B cell (primary cell): ENCODE data around the gene SMIM35. TPM values are rescaled to one million over a fixed set of nuclear protein-coding genes. Genes with fewer than 3 reads are reported as not detected.

Source experiments
- ATAC-seq: fragments of 200-7000 bp; cut with Tn5 transposase; one replicate; pipeline ENCODE4 v1.10.0; 2021; ENCODE audit warnings: low read depth, mild to moderate bottlenecking, moderate number of reproducible peaks, moderate library complexity
- CTCF ChIA-PET: fragments of 350-600 bp; sonication (Branson Sonifier 250); formaldehyde crosslinking; loops from one replicate; lab custom pipeline; 2021; ENCODE audit warnings: antibody characterized with exemption, inconsistent platforms; lab: Charles Lee
- POLR2A ChIA-PET: fragments of 350-600 bp; sonication (Branson Sonifier 250); formaldehyde crosslinking; loops from one replicate; lab custom pipeline; 2021; ENCODE audit warnings: antibody characterized with exemption; lab: Charles Lee
- DNase-seq: peaks from one replicate; pipeline ENCODE4 v3.0.0; 2013
- H2AFZ ChIP-seq: 2 replicates; pipeline ENCODE4 v1.6.1; 2012; ENCODE audit warnings: mild to moderate bottlenecking, low read depth, low read length; ENCODE audit not compliant: insufficient read depth, poor library complexity, severe bottlenecking
- H3K27ac ChIP-seq, 2 donors: 1 replicate in 1 of 2; 2 replicates in 1 of 2; pipeline ENCODE4 v1.5.1; 2012 to 2013; ENCODE audit warnings: low read length in 2 of 2, mild to moderate bottlenecking in 2 of 2, moderate library complexity in 1 of 2
- H3K27me3 ChIP-seq, 4 experiments: fragments of 200-600 bp in 1 of 4; sonication (generic) in 1 of 4; replicated peaks in 1 of 4; 1 replicate in 2 of 4; 2 replicates in 2 of 4; pipeline versions ENCODE4 v1.6.1 to v1.7.0; 2013 to 2016; ENCODE audit warnings: low read length in 3 of 4, mild to moderate bottlenecking in 2 of 4, mixed read lengths in 1 of 4, moderate library complexity in 1 of 4; ENCODE audit not compliant: insufficient read depth in 4 of 4, control insufficient read depth in 3 of 4; ENCODE audit errors: control extremely low read depth in 1 of 4
- H3K36me3 ChIP-seq, 2 experiments: replicated peaks in 1 of 2; 1 replicate in 1 of 2; 2 replicates in 1 of 2; pipeline versions ENCODE4 v1.6.1 to v1.7.1; 2013; ENCODE audit warnings: low read length in 1 of 2; ENCODE audit not compliant: insufficient read depth in 2 of 2, control insufficient read depth in 1 of 2; ENCODE audit errors: control extremely low read depth in 1 of 2, extremely low read depth in 1 of 2
- H3K4me1 ChIP-seq, 2 donors: fragments of 200-600 bp in 1 of 2; sonication (generic) in 1 of 2; 1 replicate in 1 of 2; 2 replicates in 1 of 2; pipeline versions ENCODE4 v1.5.1 to v1.6.1; 2013 to 2017; ENCODE audit warnings: low read length in 2 of 2; ENCODE audit not compliant: control insufficient read depth in 2 of 2, insufficient read depth in 2 of 2
- H3K4me2 ChIP-seq: replicated peaks from 2 replicates; pipeline ENCODE3; 2012; ENCODE audit warnings: mild to moderate bottlenecking, low read depth, low read length; ENCODE audit not compliant: poor library complexity, severe bottlenecking
- H3K4me3 ChIP-seq, 5 experiments: fragments of 200-600 bp in 1 of 5; sonication (generic) in 1 of 5; 1 replicate in 3 of 5; 2 replicates in 2 of 5; pipeline versions ENCODE4 v1.5.1 to v1.7.0; 2011 to 2016; ENCODE audit warnings: low read length in 4 of 5, mild to moderate bottlenecking in 4 of 5, low read depth in 2 of 5, control low read depth in 1 of 5, moderate library complexity in 1 of 5; ENCODE audit not compliant: insufficient read depth in 1 of 5; ENCODE audit errors: control extremely low read depth in 1 of 5, extremely low read depth in 1 of 5
- H3K79me2 ChIP-seq: fragments of 200-600 bp; sonication (generic); one replicate; pipeline ENCODE4 v1.6.0; 2016; ENCODE audit warnings: low read length; ENCODE audit not compliant: control insufficient read depth, insufficient read depth
- H3K9ac ChIP-seq: fragments of 200-600 bp; sonication (generic); 2 replicates; pipeline ENCODE4 v1.6.1; 2017; ENCODE audit warnings: mild to moderate bottlenecking, low read length, moderate library complexity
- H3K9me3 ChIP-seq, 3 donors: one replicate each; pipeline versions ENCODE4 v1.6.1 to v1.7.1; 2013; ENCODE audit warnings: low read length in 2 of 3; ENCODE audit not compliant: control insufficient read depth in 2 of 3, insufficient read depth in 1 of 3; ENCODE audit errors: control extremely low read depth in 1 of 3
- H4K20me1 ChIP-seq: 2 replicates; pipeline ENCODE4 v1.6.0; 2012; ENCODE audit warnings: mild to moderate bottlenecking, low read length; ENCODE audit not compliant: insufficient read depth, control insufficient read depth, poor library complexity, severe bottlenecking
- H3K27ac Mint-ChIP-seq: one replicate; pipeline ENCODE4 v1.8.0; 2021; ENCODE audit warnings: mixed read lengths
- H3K27me3 Mint-ChIP-seq: one replicate; pipeline ENCODE4 v1.8.0; 2021; ENCODE audit warnings: mixed read lengths
- H3K4me1 Mint-ChIP-seq: one replicate; pipeline ENCODE4 v1.8.0; 2021; ENCODE audit warnings: mixed read lengths
- H3K4me3 Mint-ChIP-seq: one replicate; pipeline ENCODE4 v1.8.0; 2021; ENCODE audit warnings: mixed read lengths
- H3K9me3 Mint-ChIP-seq: one replicate; pipeline ENCODE4 v1.8.0; 2022; ENCODE audit warnings: mixed read lengths; ENCODE audit not compliant: insufficient read depth
- EZH2 ChIP-seq: IDR thresholded peaks from 2 replicates; pipeline ENCODE4 v1.6.1; 2012; ENCODE audit warnings: borderline replicate concordance, low read depth, mild to moderate bottlenecking, moderate library complexity, low read length; ENCODE audit not compliant: insufficient read depth, poor library complexity, severe bottlenecking
- WGBS: methylation state at CpG from one replicate; pipeline ENCODE4 v1.1.5; 2013; ENCODE audit warnings: missing lambda C conversion rate; ENCODE audit not compliant: insufficient coverage; 5-methylcytosine and 5-hydroxymethylcytosine counted together
- intact Hi-C: fragments of 100-400 bp; cut with micrococcal nuclease; formaldehyde crosslinking; loops from one replicate; pipeline ENCODE4 v1.10.0; 2022
- polyA plus RNA-seq: library from polyadenylated mRNA; depleted of rRNA; stranded (reverse); fragments of >200 nt; gene quantifications from 2 replicates; pipeline ENCODE4 v1.2.3, GENCODE V29; 2012
- total RNA-seq, 2 donors: library from RNA; stranded (reverse); fragments of 120-200 nt in 1 of 2; gene quantifications; 1 replicate in 1 of 2; 2 replicates in 1 of 2; pipeline versions ENCODE4 v1.2.3 to v1.2.4, GENCODE V29; 2013 to 2022
- TF ChIP-seq, protein P1 (sequence below): fragments of 200-600 bp; IDR thresholded peaks from one replicate; pipeline ENCODE4 v1.8.0; 2022; ENCODE audit warnings: antibody characterized with exemption, mild to moderate bottlenecking

The SMIM35 gene
- total and polyA plus RNA-seq, 2 donors (not counting 1 experiment from before 2014, with no cell fraction given) = 1.3 to 4.5 TPM

GRCh38 chr11:117958949-117959348 lies 127.8 kb downstream of the SMIM35 start:
- H2AFZ ChIP-seq = no peak overlapping the region
- H4K20me1 ChIP-seq = no peaks in the 10 kb centered on the region
- H3K79me2 ChIP-seq = no peaks in the 10 kb centered on the region
- H3K27me3 ChIP-seq = no peaks in the 10 kb centered on the region
- no peak for TF ChIP-seq EZH2
- TF ChIP-seq, protein P1, sequence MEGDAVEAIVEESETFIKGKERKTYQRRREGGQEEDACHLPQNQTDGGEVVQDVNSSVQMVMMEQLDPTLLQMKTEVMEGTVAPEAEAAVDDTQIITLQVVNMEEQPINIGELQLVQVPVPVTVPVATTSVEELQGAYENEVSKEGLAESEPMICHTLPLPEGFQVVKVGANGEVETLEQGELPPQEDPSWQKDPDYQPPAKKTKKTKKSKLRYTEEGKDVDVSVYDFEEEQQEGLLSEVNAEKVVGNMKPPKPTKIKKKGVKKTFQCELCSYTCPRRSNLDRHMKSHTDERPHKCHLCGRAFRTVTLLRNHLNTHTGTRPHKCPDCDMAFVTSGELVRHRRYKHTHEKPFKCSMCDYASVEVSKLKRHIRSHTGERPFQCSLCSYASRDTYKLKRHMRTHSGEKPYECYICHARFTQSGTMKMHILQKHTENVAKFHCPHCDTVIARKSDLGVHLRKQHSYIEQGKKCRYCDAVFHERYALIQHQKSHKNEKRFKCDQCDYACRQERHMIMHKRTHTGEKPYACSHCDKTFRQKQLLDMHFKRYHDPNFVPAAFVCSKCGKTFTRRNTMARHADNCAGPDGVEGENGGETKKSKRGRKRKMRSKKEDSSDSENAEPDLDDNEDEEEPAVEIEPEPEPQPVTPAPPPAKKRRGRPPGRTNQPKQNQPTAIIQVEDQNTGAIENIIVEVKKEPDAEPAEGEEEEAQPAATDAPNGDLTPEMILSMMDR = no peak
- no peak overlapping the region for H3K9ac ChIP-seq
- no peak overlapping the region for H3K27ac Mint-ChIP-seq
- H3K36me3 ChIP-seq = no peaks in the 10 kb centered on the region
- no peak for ATAC-seq
- H3K9me3 ChIP-seq = peaks cover 3 to 25% (median 14%) of the 10 kb centered on the region in 3 donors
- no peak for DNase-seq
- no peaks in the 10 kb centered on the region for H3K27me3 Mint-ChIP-seq
- peaks cover 17% of the 10 kb centered on the region for H3K4me1 Mint-ChIP-seq
- POLR2A ChIA-PET = no interaction called here
- no CpG with 5 or more reads among the region's 1 CpG for WGBS
- intact Hi-C loops = no loop called here
- no peak overlapping the region for H3K27ac ChIP-seq
- H3K4me2 ChIP-seq = no peak overlapping the region
- H3K9me3 Mint-ChIP-seq = peaks cover 22% of the 10 kb centered on the region
- no peak overlapping the region for H3K4me3 Mint-ChIP-seq
- H3K4me1 ChIP-seq = peaks cover 8 to 10% of the 10 kb centered on the region in 2 donors
- CTCF ChIA-PET = no interaction called here
- no peak overlapping the region for H3K4me3 ChIP-seq

Other genes starting within 250 kb of the SMIM35 start
- not detected in 2 replicates for gene FXYD6, start 210.3 kb downstream of the SMIM35 start, total RNA-seq
- 0.35 TPM in 1 of 2 replicates, not detected in the other for gene FXYD6, start 210.3 kb downstream of the SMIM35 start, polyA plus RNA-seq
- gene TMPRSS13, start 157.6 kb downstream of the SMIM35 start, total RNA-seq = 8.0 and 8.7 TPM in 2 replicates
- 2.4 and 2.8 TPM in 2 replicates for gene TMPRSS13, start 157.6 kb downstream of the SMIM35 start, polyA plus RNA-seq
- 417 and 434 TPM in 2 replicates for gene IL10RA, start 100.6 kb downstream of the SMIM35 start, total RNA-seq
- gene IL10RA, start 100.6 kb downstream of the SMIM35 start, polyA plus RNA-seq = 64.1 and 73.3 TPM in 2 replicates
- gene TMPRSS4, start 9.9 kb downstream of the SMIM35 start, total RNA-seq = not detected in 2 replicates
- not detected in 2 replicates for gene TMPRSS4, start 9.9 kb downstream of the SMIM35 start, polyA plus RNA-seq
- gene SCN4B, start 65.9 kb upstream of the SMIM35 start, total RNA-seq = not detected in 2 replicates
- not detected in 2 replicates for gene SCN4B, start 65.9 kb upstream of the SMIM35 start, polyA plus RNA-seq
- not detected in 2 replicates for gene SCN2B, start 89.7 kb upstream of the SMIM35 start, total RNA-seq
- gene SCN2B, start 89.7 kb upstream of the SMIM35 start, polyA plus RNA-seq = not detected in 2 replicates
- gene JAML, start 138.0 kb upstream of the SMIM35 start, total RNA-seq = 9.6 and 9.7 TPM in 2 replicates
- 1.0 and 2.4 TPM in 2 replicates for gene JAML, start 138.0 kb upstream of the SMIM35 start, polyA plus RNA-seq
- 4.2 and 4.9 TPM in 2 replicates for gene MPZL3, start 165.4 kb upstream of the SMIM35 start, total RNA-seq
- 1.4 and 1.5 TPM in 2 replicates for gene MPZL3, start 165.4 kb upstream of the SMIM35 start, polyA plus RNA-seq
- gene MPZL2, start 177.3 kb upstream of the SMIM35 start, total RNA-seq = 1.2 TPM in 1 of 2 replicates, not detected in the other
- 0.10 TPM in 1 of 2 replicates, not detected in the other for gene MPZL2, start 177.3 kb upstream of the SMIM35 start, polyA plus RNA-seq
- gene CD3E, start 217.8 kb upstream of the SMIM35 start, total RNA-seq = 1.0 and 1.9 TPM in 2 replicates
- 1.7 and 9.5 TPM in 2 replicates for gene CD3E, start 217.8 kb upstream of the SMIM35 start, polyA plus RNA-seq